Forelimb muscle (tissue), 1 donor: ENCODE data around the gene COP1. TPM values are rescaled to one million over a fixed set of nuclear protein-coding genes. Genes with fewer than 3 reads are reported as not detected.
"Not testable (repeated sequence)": the region's sequence is repeated elsewhere in the genome, so short reads cannot be mapped to it uniquely, and the experiment has no call there.

Source experiments
- DNase-seq: peaks from one replicate; pipeline ENCODE4 v3.0.0-alpha.2; 2013; ENCODE audit warnings: low read depth
- polyA plus RNA-seq: library from polyadenylated mRNA; unstranded; fragments of 120-200 nt; gene quantifications from one replicate; pipeline ENCODE4 v1.2.1, GENCODE V29; 2013; ENCODE audit not compliant: insufficient read length

The COP1 gene
- polyA plus RNA-seq = 32.8 TPM

DNA sequence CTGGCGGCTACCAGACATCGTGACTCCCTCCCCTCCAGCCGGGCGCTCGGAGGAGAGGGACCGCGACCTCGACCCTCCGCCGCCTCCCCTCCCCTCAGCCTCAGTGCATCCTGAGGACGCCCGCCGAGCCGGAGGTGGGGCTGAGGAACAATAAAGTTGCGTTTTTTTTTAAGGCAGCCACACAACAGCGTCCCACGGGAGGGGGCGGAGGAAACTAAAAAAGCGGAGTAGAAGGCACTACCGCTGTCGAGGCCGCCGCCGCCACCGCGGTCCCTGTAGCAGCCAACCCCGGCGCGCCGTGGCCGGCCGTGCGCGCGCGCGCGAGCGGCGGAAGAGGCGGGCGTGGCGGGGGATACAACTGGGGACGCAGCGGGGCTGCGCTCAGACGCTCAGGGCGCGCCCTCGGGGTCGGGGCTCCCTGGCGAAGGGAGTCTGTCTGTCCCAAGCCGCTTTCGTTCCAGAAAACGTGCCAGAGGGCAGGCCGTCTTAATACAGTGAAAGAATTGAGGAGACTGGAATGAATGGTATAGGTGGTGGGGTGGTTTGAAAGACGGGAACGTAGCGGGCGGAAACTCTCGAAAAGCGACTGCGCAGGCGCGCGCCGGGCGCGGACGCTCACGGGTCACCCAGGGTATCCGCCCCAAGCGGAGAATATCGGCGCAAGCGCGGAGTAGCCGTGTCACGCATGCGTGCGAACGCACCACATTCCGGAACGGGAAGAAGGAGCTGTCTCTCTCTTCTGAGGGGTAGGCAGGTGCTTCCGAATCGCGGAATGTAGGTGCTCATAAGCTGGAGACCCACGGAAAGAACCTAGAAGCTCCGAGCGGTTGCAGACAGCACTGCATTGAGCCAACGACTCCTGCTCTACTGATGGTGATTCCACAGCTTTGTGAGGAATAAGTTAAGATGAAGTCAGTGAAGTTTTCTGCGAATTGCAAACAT, at the start of gene COP1:
Gene COP1, minus strand, starts transcription at position 326 of the 942 bp plus-strand sequence. Its CDS starts 308 bp downstream, at position 18.
- peak; percentile 97 for DNase-seq

DNA sequence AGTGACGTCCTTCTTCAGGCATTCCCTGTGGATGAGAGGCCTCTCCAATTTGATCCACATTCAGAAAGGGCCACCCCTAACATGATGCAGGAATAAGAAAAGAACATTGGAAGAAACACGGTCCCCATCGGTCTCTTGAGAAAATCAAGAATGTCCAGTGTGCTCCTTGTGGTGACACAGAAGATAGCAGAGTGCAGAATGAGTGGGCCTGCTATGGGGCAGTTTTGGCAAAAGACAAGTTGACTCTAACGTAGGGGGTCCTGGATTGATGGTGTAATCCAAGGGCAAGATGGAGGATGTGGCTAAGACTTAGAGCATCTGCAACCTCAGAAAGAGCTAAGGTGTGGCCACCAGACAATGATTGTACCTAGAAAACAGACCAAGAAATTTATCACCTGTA, 45.1 kb upstream of the COP1 start:
- DNase-seq = no peak

DNA sequence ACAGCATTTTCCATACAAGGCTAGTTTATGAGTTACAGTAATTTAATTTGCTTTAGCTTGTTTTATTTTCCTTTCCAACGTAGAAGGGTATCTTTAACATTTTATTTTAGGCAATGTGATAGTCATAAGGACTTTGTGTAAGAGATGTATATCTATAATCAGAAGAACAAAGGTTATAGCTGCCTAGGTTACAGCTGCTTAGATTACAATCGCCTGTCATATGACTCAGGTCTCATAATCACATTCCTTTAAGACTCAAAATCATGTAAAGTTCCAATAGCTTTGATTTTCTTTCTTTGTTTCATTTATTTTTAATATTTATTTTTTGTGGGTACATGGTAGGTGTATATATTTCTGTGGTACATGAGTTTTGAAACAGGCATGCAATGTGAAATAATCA, 37.8 kb upstream of the COP1 start:
- no peak for DNase-seq

DNA sequence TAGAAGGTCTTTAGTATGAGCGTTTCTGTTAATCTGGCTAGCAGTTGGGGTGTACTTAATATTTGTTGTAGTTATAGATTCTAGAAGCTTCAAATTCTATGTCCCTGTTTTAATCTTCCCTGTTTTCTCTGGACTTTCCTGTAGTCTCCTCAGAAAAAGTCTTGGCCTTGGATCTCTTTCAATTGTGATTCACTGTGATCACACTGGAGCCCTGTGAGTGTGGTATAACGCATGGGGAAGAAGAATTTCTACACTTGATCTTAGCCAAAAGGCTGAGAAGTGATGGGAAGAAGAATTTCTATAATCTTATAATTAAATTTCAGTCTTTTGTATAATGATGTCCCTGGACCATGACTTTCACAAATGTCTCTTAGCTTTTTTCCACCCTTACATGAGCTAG, 36.7 kb upstream of the COP1 start:
- DNase-seq = no peak

DNA sequence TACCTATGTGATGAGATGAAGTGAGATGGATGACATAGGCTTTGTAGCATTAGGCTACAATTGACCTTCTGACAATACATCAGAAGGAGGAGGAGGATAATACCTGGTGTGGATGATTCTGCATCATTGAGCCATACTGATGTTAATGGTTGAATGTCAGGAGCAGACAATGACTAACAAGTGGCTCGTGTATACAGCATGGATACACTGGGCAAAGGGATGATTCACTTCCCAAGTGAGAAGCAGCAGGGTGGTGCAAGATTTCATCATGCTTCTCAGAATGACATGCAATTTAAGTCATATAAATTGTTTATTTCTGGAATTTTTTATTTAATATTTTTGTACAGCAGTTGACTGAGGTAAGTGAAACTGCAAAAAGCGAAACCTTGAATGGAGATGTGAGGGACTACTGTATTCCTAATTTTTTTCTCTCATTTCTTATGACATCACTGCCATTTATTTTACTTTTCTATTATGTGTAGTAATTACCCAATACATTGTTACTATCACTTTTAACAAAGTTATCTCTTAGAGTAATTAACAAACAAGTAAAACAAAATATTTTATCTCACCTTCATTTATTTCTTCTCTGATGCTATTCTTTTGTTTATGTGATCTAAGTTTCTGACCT, 34.4 kb upstream of the COP1 start:
- DNase-seq = no peak

DNA sequence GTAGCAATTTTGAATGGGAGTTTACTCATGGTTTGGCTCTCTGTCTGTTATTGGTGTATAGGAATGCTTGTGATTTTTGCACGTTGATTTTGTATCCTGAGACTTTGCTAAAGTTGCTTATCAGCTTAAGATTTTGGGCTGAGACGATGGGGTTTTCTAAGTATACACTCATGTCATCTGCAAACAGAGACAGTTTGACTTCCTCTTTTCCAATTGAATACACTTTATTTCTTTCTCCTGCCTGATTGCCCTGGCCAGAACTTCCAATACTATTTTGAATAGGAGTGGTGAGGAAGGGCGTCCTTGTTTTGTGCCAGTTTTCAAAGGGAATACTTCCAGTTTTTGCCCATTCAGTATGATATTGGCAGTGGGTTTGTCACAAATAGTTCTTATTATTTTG, 26.6 kb upstream of the COP1 start:
- DNase-seq = not testable (repeated sequence)

DNA sequence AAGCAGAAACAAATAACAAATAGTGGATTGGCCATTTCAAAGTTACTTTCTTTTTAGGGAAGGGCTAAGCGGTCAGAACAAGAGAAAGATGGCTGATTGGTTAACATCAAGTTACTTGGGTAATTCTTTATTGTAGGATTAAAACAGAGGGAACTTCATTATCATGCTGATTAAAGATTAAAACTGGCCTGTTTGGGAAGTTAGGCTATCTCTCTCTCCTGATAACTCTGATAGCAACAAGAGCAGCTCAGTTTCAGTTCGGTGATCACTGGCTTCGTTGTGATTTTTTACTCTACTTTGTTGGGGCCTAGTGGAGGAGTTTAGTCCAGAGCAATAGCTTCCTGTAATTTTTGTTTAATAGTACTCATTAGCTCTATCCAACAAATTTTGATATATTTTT, 20.5 kb upstream of the COP1 start:
- no peak for DNase-seq

DNA sequence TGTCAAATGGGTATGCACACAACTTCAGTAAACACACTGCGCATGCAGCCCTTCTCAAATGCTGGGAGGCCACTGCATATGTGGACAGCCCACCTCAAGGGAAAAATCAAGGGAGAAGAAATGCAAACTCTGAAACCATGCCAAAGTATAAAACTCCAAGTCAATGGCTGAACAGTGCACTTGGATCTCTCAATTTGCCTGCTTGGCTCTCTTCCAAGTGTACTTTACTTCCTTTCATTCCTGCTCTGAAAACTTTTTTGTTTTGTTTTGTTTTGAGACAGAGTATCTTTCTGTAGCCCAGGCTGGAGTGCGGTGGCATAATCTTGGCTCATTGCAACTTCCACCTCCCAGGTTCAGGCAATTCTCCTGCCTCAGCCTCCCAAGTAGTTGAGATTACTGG, 18.8 kb upstream of the COP1 start:
- no peak for DNase-seq

DNA sequence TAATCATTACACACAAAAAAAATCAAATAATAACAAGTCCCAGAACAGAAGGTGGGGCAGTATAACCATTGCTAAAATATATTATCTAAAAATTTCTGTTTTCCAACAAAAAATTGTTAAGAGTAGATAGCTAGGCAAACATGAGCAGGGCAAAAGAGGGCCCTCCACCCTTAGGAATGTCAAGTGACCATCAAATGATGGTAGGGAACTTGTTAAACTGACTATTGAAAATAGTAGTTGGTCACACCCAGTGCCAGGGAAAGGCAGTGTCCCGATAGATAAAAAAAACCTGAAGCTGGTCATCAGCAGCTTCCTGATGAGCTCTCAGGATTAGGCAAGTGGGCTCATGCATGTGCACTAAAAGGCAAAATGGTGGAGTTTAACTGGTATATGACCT, 18.4 kb upstream of the COP1 start:
- no peak for DNase-seq

DNA sequence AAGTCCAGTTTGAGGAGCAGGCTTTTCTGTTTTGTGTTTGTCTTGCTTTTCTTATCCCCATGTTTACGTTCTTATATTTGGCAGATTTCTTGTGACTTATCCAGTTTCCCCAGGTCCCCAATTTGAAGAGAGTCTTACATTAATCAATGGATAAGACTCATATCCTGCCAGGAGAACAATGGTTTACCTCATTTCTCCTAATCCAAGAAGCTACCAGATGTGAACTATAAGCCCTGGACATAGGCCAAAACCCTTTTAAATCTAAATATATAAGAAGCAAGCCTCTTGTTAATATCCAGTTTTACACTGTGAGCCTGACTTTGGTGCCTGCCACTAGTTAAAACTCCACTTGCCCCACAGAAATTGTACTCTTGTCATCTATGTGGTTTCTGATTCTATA, 15.1 kb upstream of the COP1 start:
- no peak for DNase-seq

DNA sequence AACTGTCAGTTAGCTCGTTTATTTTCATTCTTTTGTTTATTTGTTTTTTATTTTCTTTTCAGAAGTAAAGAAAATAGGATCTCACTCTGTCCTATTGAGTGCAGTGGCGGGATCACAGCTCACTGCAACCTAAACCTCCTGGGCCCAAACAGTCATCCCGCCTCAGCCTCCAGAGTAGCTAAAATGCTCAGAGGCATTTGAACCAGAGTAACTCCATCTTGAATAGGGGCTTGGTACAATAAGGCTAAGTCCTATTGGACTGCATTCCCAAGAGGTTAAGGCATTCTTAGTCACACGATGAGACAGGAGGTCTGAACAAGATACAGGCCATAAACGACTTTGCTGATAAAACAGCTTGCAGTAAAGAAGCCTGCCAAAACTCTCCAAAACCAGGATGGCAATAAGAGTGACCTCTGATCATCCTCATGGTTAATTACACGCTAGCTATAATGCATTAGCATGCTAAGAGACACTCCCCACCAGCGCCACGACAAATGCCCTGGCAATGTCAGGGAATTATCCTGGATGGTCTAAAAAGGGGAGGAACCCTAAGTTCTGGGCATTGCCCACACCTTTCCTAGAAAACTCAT, 13.1 kb upstream of the COP1 start:
- no peak for DNase-seq

DNA sequence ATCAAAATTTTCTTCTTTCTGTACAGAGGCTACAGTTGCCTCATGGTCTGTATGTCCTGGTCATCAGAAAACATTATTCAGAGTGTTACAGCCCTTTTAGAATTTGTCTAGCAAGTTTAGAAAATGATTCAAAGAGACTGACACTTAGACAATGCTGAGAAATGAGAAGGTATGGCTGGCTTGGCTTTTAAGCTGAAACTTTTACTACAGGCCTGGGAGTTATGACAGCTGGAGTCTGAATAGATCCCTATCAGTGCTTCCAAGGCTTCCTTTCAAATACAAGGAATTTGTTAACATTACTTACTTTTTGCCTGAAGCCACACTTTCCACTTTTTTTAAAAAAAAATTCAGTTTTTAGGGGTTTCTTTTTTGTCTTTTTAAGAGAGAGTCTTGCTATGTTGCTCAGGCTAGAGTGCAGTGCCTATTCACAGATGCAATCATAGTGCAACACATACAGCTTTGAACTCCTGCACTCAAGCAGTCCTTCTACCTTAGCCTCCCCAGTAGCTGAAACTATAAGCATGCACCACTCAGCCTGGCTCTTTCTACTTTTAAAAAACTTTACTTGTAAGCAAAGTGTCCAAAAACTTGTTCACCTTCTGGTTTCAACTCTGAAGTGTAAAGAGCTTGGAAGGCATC, 10.5 kb upstream of the COP1 start:
- no peak for DNase-seq

DNA sequence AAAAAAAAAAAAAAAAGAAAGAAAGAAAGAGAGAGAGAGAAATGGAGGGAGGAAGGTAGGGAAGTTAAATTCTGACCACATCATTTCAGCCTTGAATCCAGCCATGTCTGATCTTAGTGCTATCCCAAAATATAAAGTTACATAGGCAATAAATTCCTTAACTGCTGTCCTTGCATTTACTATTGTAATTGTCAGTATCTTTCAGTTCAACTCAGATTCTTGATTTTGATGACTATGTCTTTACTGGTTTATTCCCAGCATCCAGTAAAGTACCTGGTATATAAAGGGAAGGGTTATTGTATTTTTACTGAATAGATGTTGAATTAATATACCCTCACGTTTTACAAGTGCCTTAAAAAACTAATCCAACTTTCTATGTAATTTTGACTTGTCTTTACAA, 8.9 kb upstream of the COP1 start:
- no peak for DNase-seq

DNA sequence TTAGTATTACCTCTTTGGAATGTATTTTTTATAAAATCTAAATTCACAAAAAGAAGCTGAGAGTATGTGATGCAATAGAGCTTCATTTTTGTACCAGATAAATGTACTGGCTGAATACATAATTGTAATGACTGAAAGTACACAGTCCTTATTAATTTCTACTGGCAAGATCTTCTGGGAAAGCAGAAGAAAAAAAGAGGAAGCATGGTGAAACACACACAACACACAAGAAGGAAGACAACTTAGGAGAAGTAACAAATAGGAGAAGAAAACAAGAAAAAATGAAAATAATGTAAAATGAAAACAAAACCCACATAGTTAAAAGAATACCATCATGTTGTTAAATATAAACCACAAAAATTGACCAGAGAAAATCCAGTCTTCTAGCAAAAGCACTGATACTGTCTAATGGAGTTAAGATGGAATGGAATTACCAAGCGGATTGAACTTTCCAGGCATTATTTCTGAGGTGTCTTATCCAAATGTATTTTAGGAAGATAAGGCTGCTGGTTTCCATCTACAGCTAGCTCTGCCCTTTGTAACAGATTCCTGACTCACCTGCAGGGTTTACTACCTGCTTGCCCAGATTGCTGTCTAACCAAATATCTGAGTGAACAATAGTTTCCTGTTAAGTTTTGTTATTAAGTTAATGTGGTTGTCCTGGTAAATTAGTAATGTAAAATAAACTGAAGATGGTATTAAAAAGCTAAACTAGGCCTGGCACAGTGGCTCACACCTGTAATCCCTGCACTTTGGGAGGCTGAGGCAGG, 4.5 kb upstream of the COP1 start:
- DNase-seq = no peak

DNA sequence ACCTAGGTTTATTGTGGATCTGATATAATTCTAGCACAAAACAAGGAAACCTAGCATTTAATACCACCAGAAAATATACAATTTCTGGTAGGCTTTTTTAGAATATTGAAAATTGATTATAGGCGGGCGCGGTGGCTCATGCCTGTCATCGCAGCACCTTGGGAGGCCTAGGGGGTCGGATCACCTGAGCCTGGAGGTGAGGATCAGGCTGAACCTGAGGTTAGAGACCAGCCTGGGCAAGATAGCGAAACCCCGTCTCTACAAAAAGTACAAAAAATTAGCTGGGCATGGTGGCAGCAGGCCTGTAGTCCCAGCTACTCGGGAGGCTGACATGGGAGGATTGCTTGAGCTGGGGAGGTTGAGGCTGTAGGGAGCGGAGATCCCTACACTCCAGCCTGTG, 948 bp upstream of the COP1 start:
- DNase-seq = no peak

DNA sequence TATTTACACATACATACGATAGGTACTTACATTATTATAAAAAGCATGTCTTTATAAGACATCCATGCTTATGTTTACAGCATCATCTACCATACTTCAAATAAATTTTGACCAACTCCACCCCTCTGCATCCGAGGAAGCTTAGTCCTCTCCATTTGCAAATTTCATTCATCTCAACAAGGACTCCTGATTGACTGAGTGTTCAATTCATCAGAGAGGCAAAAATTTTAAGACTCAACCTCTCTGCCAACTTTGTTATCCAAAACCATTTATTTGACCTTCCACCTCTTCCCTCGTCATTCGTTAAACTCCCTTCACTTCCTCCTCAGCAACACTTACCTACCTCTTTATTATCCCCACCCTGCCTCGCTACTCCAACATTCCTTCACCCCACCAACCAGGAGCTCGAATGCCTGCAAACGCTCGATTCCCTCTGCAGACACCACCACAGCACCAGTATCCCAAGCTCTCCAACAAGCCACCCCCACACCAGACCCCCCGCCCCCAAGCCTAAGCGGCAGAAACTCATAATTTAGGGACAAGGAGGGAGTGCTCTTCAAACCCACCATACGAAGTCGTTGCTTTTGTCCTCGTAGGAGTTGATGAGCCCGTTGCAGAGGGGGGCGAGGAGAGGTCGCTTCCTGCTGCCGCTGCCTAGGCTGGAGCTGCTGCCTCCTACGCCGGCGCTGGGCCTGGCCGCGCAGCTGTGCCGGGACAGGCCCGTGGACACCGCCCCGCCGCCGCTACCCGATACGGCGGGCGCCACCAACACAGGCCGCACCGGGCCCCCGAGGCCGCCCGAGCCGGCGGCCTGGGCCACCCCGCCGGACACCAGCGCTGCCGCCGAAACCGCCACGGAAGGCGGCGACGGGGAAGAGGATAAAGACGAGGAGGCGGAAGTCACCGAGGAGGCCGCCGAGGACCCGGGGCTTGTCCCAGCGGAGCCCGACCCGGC, 803 bp downstream of the COP1 start:
- DNase-seq = no peak

DNA sequence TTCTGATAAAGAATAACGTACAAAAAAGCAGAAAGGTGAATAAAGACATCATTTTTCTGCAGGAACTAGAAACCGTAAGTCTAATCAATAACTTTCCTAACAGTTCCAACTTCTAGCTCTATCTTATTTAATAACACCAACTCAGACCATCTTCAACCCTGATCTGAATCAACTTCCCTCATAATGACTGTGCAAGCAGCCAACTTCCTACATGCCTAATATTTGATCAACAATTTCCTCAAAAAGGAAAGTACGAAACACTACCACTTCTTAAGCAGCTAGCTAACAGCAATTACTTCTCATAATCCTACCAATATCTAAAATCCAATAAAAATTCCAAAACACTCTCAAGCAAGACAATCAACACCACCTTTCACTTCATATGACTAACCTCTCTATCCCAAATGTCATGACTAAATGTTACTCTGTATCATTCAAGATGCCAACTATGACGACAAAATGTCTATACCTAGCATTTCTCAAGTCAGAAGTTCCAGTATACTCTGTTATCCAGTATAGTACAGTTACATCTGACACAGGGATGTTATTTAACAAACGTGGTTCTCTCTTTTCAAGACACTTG, 1.7 kb downstream of the COP1 start:
- DNase-seq = no peak

DNA sequence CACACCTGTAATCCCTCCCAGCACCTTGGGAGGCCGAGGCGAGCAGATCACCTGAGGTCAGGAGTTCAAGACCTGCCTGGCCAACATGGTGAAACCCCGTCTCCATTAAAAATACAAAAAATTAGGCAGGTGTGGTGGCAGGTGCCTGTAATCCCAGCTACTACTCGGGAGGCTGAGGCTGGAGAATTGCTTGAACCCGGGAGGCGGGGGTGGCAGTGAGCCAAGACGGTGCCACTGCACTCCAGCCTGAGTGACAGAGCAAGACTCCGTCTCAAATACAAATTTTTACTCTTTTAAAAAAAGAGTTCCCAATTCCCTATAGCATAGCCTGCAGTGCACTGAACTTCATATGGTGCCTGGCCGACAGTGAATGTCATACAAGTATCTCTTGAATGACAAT, 2.4 kb downstream of the COP1 start:
- DNase-seq = not testable (repeated sequence)

DNA sequence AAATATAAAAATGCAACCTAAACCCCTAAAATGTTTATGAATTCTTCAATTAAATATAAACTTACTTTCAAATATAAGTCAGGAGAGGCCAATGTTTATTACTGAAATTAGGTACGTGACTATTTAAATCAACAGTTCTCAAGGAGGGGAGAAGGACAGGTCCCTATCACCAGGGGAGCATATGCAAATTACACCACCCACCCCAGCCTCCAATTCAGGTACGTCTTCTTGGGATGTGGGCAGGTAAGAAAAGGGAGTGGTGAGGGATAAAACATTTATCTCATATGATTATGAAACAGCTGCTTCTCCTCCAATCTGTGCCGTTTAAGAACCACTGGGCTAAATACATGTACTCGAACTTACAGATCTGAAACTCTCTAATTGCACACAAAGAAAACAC, 3.4 kb downstream of the COP1 start:
- DNase-seq = no peak

DNA sequence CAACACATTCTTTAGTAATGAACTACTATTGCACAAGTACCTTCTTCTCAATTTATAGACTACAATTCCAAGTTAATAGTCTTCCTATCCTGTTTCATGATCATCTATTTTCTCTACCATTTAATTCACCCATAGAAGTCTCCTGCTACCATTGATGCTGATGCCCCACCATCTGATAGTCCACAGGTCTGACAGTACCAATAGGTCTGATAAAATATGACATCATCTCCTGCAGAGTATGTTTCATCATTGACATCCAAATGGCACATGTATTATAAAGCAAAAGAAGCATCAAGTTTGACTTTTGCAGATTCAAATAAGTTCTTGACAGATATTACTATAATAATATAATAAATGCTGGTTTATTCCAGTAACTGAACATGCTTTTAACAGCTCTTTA, 5.5 kb downstream of the COP1 start:
- DNase-seq = no peak
